ENCODE measurements around the gene CENPO. TPM values are rescaled to one million over a fixed set of nuclear protein-coding genes. Genes with fewer than 3 reads are reported as not detected.

The CENPO gene
- total and polyA plus RNA-seq, 2 donors (not counting 3 experiments of a cell fraction or from before 2014, with no cell fraction given), result 26.8 to 45.3 TPM

- intact Hi-C loops (cut with micrococcal nuclease) (no loop called here), dilution Hi-C loops (cut with MboI; ENCODE audit: extremely low pct_ligation_motif_present, low sequenced_read_pairs) (no loop called here)
- TF ChIP-seq FOS (IDR thresholded peaks at IDR 0.05; ENCODE audit: borderline replicate concordance, insufficient read depth, low read length) (no peak), JUN (IDR thresholded peaks at IDR 0.05; ENCODE audit: borderline replicate concordance, insufficient read depth, insufficient read length, low read depth) (no peak), GATA2 (IDR thresholded peaks at IDR 0.05; ENCODE audit: insufficient read depth, insufficient read length, low read depth, low read length) (no peak), CTCF (IDR thresholded peaks at IDR 0.05; ENCODE audit: extremely low read depth in 1 of 2, insufficient read depth in 1 of 2, low read depth in 1 of 2, low read length in 2 of 2) (no peak), MAX (IDR thresholded peaks at IDR 0.05; ENCODE audit: insufficient read depth, insufficient read length) (no peak), EZH2 (IDR thresholded peaks at IDR 0.05; ENCODE audit: borderline replicate concordance, low read depth, low read length, severe bottlenecking) (no peak), POLR2AphosphoS5 (IDR thresholded peaks at IDR 0.05; ENCODE audit: insufficient read depth, low read depth, low read length) (no peak), MYC (IDR thresholded peaks at IDR 0.05; ENCODE audit: low read depth, low read length) (no peak), POLR2A (IDR thresholded peaks at IDR 0.05; ENCODE audit: low read depth, low read length) (no peak)
- no peaks in the 10 kb centered on the region for H3K9me3 ChIP-seq (replicated peaks; ENCODE audit: control insufficient read depth, insufficient read depth, low read length)
- no peak overlapping the region for H3K27ac ChIP-seq (ENCODE audit: insufficient read depth, low read depth, low read length)
- H2AFZ ChIP-seq (ENCODE audit: low read depth, low read length), result no peak overlapping the region
- ChIA-PET CTCF (no interaction called here), POLR2A (no interaction called here)
- DNase-seq (ENCODE audit: low read depth, low spot score) (no peak), FAIRE-seq (no peak)
- H3K9ac ChIP-seq (replicated peaks; ENCODE audit: extremely low read depth, insufficient read depth, low read length), result no peak overlapping the region
- no peak overlapping the region for H3K4me2 ChIP-seq (ENCODE audit: insufficient read depth, low read length)
- no TSS peak for BruUV-seq (replicated peaks)
- no peak overlapping the region for H3K4me3 ChIP-seq (replicated peaks in 1 of 3; ENCODE audit: insufficient read depth in 1 of 3, low read depth in 1 of 3, low read length in 3 of 3)
- H3K79me2 ChIP-seq (ENCODE audit: control insufficient read depth, insufficient read depth, low read length), result no peaks in the 10 kb centered on the region
- no peaks in the 10 kb centered on the region for H3K4me1 ChIP-seq (ENCODE audit: control insufficient read depth, extremely low read depth, insufficient read depth, low read length)
- H3K36me3 ChIP-seq (ENCODE audit: control insufficient read depth in 2 of 2, extremely low read depth in 1 of 2, insufficient read depth in 2 of 2, low read length in 2 of 2), result no peaks in the 10 kb centered on the region
- no peaks in the 10 kb centered on the region for H3K27me3 ChIP-seq (ENCODE audit: control insufficient read depth in 2 of 2, insufficient read depth in 2 of 2, low read length in 2 of 2)
- H4K20me1 ChIP-seq (replicated peaks; ENCODE audit: control insufficient read depth, extremely low read depth, insufficient read depth, low read length), result no peaks in the 10 kb centered on the region
- no peaks in the 10 kb centered on the region for H3K9me1 ChIP-seq (replicated peaks; ENCODE audit: control insufficient read depth, extremely low read depth, insufficient read depth, low read length)
Observed at GRCh38 chr2:24860631-24861030, 67.4 kb downstream of the CENPO start.

Measured in endothelial cell of umbilical vein (primary cell).